NCI-H2196 (cell line): ENCODE results near the gene PRKCZ.

ENCODE experiments used
- DNase-seq: peaks from one replicate; lab custom pipeline; 2025; ENCODE audit not compliant: unreplicated experiment; lab: John Stamatoyannopoulos, UW

Gene PRKCZ

DNA sequence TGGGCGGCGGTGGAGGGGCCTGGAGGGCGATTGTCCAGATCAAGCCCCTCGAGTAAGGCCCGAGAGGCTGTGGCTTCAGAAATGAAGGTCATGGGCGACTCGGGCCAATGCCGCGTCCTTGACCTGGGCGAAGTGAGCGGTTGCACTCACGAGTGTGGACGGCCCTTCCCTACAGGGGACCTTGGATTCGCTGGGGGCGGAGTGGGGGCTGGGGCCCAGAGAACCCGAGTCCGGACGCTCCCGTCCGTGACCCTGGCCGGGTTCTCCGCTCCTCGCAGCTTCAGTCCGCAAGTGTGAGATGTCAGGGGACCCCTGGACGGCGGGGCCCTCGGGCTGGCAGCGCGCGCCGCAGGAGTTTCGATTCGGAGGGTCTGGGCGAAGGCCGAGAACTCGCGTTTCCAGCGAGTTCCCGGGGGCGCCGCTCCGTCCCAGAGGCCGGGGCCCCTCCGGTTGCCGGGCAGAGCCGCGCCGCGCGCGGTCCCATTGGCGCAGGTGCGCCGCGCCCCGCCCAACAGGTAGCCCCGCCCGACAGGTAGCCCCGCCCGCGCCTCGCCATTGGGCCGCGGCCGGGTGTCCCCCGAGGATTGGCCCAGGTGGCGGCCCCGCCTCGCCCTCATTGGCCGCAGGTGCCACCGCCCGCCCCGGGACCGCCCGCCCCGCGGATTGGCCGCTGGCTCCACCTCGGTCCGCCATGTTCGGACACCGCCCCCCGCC lies at the start of gene PRKCZ:
TSS of gene PRKCZ (plus strand) at position 694 of the 714 bp plus-strand sequence. CDS start 220 bp downstream, outside the sequence.
- peak; percentile 95 for DNase-seq

DNA sequence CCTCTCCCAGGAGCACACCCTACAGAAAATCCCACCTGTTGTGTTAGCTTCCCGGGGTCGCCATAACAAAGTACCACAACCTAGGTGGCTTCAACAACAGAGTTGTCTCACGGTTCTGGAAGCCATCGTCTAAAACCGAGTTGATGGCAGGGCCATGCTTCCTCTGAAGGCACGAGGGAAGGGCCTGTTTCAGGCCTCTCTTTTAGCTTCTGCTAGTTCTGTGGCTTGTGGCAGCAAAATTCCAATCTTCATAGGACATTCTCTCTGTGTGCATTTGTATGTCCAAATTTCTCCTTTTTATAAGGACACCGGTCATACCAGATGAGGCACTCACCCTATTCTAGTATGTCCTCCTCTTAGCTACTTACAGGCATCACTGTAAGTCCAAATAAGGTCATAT lies 49.8 kb upstream of the PRKCZ start:
- no peak for DNase-seq

DNA sequence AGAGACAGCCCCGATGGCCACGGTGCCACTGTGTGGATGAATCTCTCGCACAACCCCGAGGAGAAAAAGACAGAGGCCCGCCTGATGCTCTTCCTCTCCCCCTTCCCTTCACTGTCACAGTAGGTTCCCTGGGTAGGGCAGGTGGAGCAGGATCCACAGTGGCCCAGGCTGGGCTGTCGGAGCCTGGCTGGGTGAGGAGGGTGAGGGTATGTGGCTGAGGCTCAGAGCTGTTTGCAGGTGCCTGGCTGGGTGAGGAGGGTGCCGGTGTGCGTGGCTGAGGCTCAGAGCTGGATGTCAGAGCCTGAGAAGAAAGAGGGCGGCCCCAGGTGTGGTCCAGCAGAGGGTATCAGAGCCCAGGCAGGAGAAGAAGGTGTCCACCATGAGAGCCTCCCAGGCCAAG lies 49.4 kb upstream of the PRKCZ start:
- DNase-seq, result no peak

DNA sequence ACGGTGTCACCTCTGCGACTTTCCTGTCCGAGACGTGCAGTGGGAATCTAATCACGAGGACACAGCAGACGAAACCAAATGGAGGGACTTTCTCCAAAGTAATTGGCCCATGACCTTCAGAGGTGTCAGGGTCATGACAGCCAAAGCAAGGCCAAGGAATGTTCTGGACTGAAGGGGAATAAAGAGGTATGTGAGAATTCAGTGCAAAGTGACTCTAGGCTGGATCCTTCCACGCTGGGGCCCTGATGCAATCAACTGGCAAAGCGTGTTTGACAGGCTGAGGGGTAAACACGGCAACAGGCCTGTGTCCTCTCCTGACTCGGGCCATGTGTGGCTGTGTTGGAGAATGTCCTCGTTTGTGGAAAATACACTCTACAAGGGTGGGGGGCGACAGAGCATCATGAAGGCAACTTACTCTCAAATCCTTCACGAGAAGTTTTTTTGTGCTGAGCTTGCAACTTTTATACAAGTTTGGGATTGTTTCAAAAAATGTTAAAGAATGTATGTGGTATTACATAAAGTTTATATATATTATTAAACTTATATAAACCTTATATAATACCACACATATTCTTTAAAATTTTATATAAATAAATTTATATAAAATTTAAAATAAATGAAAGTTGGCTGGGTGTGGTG lies 48.3 kb upstream of the PRKCZ start:
- no peak for DNase-seq

DNA sequence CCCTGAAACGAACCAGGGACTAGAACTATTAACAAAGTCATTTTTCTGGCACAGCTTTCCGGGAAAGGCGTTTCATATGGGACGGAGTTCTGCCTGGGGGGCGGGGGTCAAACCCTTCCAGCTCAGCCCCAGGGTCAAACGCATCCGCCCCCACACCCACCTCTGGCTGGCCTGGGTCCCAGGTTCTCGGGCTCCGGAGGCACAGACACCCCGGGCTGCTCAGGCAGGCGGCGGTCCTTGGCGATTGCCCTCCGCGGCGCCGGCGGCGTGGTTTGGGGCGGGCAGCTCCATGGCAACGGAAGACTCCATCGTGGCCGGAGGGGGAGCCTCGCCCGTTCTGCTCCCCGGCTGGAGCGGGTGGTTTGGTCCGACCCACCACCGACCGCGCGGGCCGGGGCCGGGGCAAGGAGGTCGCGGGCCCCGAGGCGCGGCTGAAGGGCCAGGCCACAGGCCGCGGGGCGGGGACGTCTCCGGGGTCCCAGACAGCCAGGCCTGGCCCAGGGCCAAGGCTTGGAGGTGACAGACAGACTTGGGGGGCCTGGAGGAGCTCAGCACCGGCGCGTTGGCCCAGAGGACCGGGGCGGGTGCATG lies 46.6 kb upstream of the PRKCZ start, which contains the start of gene CFAP74:
TSS of gene CFAP74 (minus strand) at position 246 of the 591 bp plus-strand sequence. CDS start 12,830 bp downstream, outside the sequence.
- peak; percentile 78 for DNase-seq

DNA sequence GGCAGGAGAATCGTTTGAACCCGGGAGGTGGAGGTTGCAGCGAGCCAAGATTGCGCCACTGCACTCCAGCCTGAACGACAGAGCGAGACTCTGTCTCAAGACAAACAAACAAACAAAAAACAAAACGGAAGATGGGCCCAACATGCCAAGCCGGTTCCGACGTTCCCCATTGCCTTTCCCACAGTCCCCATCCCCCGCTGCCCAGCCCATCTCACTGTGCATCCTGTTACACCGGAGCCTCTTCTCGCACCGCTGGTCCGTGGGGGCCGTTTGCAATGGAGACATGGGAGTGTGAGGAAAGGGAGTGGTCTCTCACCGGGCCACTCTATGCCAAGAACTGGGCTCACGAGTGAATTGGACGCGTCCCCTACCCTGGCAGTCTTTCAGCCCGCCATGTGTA lies 45.4 kb upstream of the PRKCZ start:
- no peak for DNase-seq

DNA sequence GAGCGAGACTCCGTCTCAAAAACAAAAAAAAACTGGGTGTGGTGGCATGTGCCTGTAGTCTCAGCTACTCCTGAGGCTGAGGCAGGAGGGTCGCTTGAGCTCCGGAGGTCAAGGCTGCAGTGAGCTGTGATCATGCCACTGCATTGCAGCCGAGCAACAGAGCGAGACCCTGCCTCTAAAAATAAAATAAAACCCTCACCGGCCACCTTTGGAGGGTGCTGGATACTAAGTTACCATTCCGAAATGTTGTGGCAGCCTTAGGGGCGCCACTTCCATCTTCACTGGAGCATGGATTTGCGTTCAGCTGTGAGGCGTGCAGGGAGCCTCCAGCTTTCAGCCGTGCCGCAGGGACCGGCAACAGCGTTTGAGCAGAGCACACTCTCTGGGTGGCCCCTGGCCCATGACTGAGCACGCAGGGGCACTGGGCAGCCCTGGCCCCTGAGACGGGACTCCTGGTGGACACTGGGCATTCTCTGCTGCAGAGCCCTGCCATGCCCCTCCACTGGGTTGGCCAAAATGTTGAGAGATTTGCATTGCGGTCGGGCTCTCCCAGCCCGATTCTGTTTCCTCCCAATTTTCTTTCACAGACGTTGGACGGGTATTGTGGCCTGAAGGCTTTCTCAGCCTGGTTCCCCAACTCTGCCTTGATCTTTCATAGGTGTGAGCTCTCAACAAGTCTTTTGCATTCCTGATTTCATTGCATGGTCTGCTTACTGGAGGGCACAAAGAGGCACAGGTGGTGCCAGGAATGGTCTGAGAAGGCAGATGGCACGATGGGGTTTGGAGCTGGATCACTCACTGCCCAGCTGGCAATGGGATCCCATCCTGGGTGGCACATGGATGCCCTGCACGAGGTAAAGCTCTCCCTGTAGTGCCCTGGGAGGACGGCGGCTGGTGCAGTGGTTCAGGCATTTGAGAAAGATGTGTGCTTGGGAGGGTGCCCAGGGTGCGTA lies 40.8 kb upstream of the PRKCZ start:
- no peak for DNase-seq

DNA sequence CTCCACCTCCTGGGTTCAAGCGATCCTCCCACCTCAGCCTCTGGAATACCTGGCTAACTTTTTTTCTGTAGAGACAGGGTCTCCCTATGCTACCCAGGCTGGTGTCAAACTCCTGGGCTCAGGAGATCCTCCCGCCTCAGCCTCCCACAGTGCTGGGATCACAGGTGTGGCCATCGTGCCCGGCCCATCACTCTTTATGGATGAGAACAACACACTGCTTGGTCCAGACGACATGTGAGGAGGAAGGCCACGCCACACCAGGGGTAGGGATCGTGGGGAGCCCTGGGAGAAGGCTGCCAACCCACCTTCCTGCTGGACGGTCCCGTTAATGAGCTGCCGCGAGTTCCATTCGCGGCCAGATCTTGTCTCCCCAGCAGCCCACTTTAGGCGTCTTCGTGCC lies 36.0 kb upstream of the PRKCZ start:
- DNase-seq, result no peak

DNA sequence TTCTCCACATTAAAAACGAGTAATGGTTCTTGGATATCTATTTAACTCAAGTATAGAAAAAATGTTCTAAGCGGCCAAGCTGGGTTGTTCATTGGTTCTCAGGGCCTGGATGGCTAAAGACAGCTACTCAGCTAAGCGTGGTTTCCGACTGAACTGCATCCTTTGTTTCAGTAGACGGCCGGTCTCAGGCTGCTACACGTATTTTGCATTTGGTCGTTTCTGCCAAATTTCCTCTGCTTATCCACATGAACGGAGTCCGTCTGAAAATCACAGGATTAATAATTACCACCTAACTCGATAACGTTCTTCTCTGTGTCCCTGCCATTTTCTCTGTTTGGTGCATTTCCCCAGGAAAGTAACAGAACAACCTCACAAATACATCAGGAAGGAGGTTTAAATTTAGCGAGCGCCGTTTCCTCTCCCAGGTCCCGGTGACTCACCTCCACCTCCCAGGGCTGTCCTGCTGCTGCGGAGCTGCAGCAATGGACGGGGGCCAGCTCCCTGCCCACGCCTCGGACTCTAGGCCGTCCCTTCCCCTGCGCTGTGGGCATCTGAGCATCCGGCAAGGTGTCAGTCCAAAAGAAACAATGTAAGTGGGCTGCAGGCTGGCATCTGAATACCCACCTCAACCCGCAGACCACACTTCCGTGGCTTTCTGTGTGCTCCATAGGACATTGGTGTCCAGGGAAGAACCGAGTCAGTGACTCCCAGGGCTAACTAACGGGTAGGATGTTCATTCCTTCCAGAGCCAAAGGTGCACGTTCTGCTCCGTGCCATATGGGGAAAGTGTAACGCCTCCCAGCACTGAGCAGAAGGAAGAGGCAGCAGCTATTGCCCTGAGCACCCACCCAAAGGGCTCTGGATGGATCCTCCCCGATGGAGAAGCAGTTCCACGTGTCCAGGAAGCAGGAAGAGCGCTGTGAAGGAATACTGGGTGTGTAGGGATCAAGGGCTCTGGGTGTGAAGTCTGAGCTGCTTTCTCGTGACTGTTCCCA lies 35.2 kb upstream of the PRKCZ start:
- no peak for DNase-seq

DNA sequence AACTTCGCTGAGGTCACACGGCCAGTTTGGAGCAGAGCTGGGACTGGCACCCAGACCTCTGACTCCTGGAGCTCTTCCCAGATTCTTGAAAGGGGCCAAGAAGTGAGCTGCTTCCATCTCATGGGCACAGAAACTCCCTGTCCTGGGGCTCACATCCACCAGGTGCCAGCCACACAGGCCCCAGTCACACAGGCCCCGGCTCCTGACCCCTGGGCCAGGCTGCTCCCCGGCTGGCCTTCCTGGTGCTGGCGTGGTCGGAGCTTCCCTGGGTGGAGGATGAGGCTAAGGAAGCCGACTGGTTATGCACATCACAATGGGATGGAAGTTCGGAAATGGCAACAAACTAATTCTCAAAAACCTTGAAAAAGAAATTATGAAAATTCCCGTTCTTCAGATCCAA lies 34.1 kb upstream of the PRKCZ start:
- no peak for DNase-seq

DNA sequence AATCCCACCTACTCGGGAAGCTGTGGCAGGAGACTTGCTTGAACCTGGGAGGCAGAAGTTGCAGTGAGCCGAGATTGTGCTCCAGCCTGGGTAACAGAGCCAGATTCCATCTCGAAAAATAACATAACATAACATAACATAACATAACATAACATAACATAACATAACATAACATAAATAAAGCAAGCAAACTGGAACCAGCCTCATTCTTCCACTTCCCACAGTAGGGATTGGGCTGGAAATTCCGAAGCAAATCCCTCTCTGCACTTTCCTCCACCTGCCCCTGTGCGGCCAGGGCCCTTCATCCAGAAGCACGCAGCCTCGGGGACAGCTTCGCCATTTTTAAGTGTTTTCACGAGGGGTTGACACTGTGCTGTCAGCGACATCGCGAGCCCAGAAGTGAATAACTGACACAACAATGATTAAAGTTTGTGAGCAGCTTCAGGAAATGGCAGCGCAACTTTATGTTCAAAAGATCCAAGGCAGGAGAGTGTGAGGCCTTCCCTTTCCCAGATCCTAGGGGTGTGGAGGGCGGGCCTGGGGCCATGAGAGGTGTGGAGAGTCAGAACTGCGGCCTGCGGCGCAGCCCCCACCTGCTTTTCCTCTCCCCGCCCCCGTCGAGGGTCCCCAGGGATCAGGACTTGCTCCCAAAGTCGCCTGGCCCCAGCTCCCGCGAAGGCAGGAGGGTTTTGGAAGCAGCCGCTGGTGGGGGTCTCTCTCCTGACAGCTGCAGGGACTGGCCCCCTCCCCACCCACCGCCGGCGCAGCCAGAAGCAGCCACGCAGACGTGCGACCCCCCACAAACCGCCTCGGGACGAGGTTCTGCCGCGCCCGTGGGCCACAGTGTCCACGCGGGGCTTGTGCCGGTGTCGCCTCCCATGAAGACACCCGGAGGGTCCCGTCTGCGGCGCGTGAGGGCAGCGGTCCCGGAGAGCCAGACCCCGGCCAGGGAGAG lies 31.7 kb upstream of the PRKCZ start:
- no peak for DNase-seq

DNA sequence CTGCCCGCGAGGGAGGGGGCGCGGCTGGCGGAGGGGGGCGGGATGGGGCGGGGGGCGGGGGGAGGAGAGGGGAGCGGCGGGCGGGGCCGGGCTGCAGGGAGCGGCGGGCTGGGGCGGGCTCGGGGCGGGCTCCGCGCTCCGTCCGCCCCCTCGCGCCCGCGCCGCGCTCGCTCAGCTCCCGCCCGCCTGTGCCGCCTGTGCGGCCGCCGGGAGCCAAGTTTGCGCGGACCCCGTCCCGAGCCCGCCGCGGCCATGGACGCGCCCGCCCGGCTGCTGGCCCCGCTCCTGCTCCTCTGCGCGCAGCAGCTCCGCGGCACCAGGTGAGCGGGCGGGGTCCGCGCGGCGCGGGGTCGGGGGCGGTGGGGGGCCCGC lies 31.1 kb upstream of the PRKCZ start, which contains the start of gene GABRD:
TSS of gene GABRD (plus strand) at position 174 of the 372 bp plus-strand sequence. CDS start at position 253, 79 bp downstream.
- DNase-seq, result peak; percentile 61

DNA sequence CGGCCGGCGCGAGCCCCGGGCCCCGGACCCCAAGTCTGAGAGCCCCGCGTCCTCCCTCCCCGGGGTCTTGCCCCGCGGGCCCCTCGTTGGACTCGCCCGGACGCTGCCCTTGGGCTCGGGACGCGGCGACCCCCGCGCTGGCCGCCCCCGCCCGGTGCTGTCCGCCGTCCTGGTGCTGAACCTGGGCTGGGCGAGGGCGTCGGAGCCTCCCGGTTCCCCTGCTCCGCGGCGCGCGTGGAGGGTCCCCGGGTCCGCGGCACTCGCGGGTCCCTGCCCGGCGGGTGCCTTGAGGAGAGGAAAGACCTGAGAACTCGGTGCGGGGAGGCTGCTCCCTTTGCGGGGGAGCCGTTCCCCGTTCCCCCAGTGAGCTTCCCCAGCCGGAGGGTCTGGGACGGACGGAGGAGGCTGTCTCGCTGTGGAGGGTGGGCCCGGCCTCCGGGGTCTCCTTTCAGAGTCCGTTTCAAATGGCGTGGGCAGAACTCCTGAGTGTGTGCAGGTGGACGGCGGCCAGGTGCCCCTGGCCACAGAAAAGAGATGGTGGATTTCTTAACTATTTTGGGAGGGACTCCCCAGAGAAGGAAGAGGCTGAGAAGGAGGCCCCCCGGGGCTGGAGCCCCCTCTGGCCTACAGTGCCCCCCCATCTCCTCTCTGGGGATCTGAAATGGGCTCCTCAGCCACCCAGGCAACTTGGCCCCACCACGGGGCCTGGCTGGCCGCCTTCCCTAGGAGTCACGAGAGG lies 30.5 kb upstream of the PRKCZ start:
- no peak for DNase-seq

DNA sequence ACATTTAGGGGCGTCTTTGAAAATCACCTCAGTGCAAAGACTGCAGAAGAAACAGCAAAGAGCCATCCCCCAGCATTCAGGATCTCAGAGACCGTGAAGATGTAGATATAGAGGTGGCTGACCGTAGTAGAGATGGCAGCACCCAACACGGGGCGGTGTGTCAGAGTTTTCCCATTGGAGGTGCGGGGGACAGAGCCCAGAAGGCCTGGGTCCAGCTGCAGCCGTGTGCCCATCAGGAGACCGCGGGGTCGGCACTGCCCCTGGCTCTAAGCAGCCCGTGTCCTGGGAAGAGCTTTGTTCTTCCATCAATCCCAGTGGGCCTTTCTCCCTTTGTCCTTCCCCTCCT lies 29.9 kb upstream of the PRKCZ start:
- DNase-seq, result no peak

DNA sequence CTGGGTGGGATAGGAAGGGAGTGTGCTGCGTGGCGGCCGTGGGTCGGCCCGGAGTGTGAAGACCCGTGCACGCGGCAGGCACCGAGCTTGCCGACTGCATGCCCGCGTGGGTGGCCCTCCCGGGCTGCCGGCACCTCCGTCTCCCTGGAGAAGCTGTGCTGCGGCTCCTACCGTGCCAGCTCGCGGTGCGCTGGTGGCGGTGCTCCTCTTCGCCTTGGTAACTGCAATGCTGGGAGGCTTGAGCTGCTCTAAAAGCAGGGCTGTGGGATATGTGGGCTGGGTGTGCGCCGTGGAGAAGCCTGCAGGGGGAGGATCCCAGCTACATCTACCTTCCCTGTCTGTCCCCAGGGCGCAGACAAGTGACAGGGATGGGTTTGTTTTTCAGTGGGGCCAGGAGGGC lies 28.7 kb upstream of the PRKCZ start:
- DNase-seq, result no peak

DNA sequence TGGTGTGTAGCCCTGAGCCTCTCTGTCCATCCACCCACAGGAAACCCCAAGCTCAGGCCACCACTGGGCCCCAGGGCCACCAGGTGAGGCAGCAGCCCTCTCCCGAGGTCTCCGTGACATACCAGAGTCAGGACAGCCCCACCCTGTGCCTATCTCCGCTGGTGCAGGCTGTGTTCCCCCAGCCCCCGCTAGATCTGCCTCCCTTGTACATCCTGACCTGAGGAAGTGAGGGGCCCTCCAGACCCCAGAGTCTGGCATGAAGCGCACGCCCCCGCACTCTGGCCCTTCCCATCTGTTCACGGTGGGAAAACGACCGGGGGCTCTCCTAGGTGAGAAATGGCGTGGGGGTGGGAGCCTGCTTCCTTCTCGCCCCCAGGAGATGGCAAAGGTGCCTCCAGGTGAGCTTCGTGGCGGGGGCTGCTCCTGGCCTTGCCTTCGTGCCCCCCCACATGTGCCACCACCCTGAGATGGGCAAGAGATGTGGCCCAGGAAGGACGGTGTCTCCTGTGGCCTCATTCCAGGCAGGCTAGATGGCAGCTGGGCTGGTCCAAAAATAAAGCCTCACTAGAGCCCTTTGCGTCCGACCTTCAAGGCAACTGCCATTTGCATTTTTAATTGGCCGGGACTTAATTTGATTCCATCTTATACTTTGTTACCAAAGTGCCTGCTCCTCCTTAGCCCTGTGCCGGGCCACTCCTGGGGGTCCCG lies 28.0 kb upstream of the PRKCZ start:
- no peak for DNase-seq

DNA sequence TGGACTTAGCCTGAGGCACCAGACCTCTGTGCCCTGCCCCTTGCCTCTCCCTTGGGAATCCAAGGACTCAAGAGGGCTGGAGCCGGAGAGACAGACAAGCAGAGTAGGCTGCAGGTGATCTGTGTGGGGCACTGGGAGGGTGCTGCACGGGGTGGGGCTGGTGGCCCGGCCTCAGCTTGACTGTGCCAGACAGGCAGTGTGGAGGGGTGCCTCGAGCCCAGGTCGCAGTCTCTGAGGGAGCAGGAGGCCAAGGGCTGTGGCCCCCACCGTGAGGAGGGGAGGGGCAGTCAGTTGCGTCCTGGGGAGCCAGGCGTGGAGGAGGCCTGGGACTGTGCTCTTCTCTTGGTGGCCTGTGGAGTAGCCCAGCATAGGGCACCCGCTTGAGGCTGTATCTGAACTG lies 27.0 kb upstream of the PRKCZ start:
- no peak for DNase-seq

DNA sequence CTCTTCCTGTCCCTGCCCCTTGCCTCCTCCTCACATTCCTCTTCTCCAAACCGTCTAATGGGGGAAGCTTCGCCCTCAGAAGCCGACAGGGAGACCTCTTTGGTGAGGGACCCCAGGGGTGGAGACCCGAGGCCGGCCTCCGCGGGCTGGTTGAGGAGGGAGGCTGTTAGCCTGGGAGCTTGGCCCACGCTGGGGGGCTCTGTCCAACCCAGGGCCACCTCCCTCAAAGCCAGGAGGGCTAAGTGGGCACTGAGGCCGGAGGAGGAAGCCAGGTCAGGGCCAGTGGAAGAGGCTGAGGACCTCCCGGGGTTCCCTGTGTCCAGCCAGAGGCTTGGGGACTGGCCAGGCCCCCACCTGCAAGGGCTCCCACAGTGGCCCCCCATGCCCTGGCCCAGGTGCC lies 25.8 kb upstream of the PRKCZ start:
- no peak for DNase-seq
